HG02678 (cell line): ENCODE measurements around the gene ASIC4.

Experiments
- ATAC-seq: cut with Tn5 transposase; IDR thresholded peaks from one replicate; pipeline ENCODE4 v1.9.1; 2021; ENCODE audit warnings: mild to moderate bottlenecking, moderate library complexity; ENCODE audit not compliant: unreplicated experiment

ASIC4 gene, protein sequence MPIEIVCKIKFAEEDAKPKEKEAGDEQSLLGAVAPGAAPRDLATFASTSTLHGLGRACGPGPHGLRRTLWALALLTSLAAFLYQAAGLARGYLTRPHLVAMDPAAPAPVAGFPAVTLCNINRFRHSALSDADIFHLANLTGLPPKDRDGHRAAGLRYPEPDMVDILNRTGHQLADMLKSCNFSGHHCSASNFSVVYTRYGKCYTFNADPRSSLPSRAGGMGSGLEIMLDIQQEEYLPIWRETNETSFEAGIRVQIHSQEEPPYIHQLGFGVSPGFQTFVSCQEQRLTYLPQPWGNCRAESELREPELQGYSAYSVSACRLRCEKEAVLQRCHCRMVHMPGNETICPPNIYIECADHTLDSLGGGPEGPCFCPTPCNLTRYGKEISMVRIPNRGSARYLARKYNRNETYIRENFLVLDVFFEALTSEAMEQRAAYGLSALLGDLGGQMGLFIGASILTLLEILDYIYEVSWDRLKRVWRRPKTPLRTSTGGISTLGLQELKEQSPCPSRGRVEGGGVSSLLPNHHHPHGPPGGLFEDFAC

GRCh38 chr2:219514196-219514761 lies at the start of gene ASIC4:
TSS of gene ASIC4 (plus strand) at chr2:219514482. CDS start at chr2:219514725, 243 bp downstream.
- ATAC-seq = no peak

GRCh38 chr2:219465659-219466561 lies 48.4 kb upstream of the ASIC4 start:
- ATAC-seq = no peak

- ATAC-seq = no peak
Observed at GRCh38 chr2:219466816-219467735, 47.2 kb upstream of the ASIC4 start.

DNA sequence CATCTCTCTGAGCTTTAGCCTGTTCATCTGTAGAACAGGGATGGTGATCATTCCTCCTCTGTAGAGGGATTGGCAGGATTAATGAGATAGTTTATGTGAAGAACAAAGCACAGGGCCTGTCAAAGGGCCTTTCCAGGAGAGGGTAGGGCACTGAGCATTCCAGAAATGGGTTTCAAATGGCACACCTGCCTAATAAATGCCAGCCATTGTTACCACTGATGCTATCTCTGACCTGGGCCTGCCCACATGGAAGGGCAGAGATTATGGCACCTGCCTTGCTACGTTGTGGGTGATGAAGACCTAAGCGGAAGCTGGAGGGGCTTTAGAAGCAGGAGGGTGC lies 46.6 kb upstream of the ASIC4 start:
- ATAC-seq = no peak

DNA sequence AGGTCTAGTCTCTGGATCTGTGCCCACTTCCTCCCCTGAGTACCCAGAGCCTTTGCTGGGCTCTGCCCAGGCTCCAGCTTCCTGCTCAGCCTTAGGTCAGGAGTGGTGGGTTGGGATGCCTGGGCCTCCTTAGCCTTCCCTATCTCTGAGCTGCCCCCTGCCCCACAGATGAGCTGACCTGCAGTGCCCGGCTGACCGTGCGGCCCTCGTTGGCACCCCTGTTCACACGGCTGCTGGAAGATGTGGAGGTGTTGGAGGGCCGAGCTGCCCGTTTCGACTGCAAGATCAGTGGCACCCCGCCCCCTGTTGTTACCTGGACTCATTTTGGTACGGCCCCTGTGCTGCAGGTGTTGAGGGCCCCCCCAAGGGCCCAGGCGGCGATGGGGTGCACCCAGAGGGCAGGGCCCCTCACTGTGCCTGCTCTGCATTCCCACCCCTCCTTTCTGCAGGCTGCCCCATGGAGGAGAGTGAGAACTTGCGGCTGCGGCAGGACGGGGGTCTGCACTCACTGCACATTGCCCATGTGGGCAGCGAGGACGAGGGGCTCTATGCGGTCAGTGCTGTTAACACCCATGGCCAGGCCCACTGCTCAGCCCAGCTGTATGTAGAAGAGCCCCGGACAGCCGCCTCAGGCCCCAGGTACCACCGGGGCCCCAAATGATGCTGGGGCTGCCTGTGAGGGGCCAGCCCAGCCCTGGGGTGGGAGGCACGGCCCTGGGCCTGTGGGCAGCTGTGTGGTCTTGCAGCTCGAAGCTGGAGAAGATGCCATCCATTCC lies 45.7 kb upstream of the ASIC4 start:
- ATAC-seq = no peak

- ATAC-seq = no peak
Observed at GRCh38 chr2:219469186-219469724, 45.0 kb upstream of the ASIC4 start.

DNA sequence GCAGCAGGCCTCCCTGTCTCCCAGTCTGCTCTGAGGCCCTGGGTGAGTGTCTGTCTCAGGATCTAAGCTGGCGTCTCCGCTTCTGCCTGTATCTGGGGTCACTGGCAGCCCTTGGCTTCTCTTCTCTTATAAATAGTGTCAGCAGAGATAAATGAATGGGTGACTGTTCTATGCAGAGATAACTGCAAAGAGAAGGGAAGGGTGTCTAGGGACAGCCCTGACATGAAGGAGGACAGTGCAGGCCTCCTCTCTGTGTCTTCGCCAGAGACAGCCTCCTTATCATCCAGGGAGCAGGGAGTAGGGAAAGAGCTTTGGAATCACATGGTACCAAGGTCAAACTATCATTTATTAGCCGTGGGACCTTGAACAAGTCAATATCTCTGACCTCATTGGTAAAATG lies 43.9 kb upstream of the ASIC4 start:
- no peak for ATAC-seq

GRCh38 chr2:219471476-219472371 lies 42.6 kb upstream of the ASIC4 start:
- ATAC-seq = no peak

- no peak for ATAC-seq
Observed at GRCh38 chr2:219472629-219473187, 41.6 kb upstream of the ASIC4 start.

GRCh38 chr2:219473511-219473910 lies 40.8 kb upstream of the ASIC4 start:
- no peak for ATAC-seq

GRCh38 chr2:219474285-219475060 lies 39.8 kb upstream of the ASIC4 start:
- no peak for ATAC-seq

DNA sequence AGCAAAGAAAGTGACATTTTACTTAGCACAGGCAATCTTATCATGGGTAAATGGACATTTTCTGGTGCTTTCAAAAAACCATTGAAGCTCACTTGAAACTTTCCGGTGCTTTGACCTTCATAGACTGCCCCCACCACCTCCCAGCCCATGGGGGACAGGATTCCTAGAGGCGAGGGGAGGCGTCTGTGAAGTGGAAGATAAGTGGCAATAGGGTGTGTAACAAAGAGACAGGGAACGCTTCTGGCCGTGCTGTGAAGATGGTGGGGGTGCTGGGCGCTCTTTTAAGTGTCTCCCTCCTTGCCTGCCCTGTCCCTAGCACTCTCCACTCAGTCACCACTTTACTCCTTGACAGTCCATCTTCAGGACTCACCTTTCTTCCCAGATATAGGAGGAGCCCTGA lies 39.0 kb upstream of the ASIC4 start:
- no peak for ATAC-seq

- ATAC-seq = no peak
Observed at GRCh38 chr2:219475697-219476651, 38.3 kb upstream of the ASIC4 start.

DNA sequence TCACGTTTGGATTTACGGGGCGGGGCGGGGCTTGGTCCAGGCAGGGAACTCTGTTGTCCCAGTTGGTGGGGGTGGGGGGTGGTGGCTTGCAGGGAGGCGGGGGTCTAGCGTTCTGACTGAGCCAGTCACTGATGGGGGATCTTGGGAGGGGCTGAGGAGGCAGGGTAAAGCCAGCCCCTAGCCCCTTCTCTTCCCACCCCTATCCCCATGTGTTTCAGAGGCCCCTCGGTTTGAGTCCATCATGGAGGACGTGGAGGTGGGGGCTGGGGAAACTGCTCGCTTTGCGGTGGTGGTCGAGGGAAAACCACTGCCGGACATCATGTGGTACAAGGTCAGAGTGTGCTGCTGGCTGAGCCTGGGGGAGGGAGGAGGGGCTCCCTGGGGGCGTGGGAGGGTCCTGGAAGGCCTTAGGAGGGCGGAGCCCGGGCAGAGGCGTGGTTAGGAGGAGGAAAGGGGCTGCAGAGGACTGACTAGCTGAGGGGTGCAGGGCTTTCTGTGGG lies 37.6 kb upstream of the ASIC4 start:
- ATAC-seq = no peak

- no peak for ATAC-seq
Observed at GRCh38 chr2:219477179-219477578, 37.1 kb upstream of the ASIC4 start.

GRCh38 chr2:219477815-219478214 lies 36.5 kb upstream of the ASIC4 start:
- ATAC-seq = no peak
